ENCODE data around the gene FSTL4.

- TF ChIP-seq POLR2A (IDR thresholded peaks at IDR 0.05) = no peak
- TF ChIP-seq, protein P1, sequence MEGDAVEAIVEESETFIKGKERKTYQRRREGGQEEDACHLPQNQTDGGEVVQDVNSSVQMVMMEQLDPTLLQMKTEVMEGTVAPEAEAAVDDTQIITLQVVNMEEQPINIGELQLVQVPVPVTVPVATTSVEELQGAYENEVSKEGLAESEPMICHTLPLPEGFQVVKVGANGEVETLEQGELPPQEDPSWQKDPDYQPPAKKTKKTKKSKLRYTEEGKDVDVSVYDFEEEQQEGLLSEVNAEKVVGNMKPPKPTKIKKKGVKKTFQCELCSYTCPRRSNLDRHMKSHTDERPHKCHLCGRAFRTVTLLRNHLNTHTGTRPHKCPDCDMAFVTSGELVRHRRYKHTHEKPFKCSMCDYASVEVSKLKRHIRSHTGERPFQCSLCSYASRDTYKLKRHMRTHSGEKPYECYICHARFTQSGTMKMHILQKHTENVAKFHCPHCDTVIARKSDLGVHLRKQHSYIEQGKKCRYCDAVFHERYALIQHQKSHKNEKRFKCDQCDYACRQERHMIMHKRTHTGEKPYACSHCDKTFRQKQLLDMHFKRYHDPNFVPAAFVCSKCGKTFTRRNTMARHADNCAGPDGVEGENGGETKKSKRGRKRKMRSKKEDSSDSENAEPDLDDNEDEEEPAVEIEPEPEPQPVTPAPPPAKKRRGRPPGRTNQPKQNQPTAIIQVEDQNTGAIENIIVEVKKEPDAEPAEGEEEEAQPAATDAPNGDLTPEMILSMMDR (IDR thresholded peaks at IDR 0.05) = peak in 5 of 7 experiments; percentile 11 to 62 (median 52)
Observed at GRCh38 chr5:133247881-133248624, 364.3 kb downstream of the FSTL4 start.

Data from body of pancreas (tissue), 4 donors.